HTERT RPE-1 (cell line): ENCODE measurements around the gene KCNK15.
"Not testable (repeated sequence)": the region's sequence is repeated elsewhere in the genome, so short reads cannot be mapped to it uniquely, and the experiment has no call there.

ENCODE experiments used
- in situ Hi-C: fragments of 300-500 bp; cut with MboI; formaldehyde crosslinking; loops from 4 replicates; pipeline ENCODE4 v1.14.3; 2020; ENCODE audit warnings: low sequenced_read_pairs

The KCNK15 gene

DNA sequence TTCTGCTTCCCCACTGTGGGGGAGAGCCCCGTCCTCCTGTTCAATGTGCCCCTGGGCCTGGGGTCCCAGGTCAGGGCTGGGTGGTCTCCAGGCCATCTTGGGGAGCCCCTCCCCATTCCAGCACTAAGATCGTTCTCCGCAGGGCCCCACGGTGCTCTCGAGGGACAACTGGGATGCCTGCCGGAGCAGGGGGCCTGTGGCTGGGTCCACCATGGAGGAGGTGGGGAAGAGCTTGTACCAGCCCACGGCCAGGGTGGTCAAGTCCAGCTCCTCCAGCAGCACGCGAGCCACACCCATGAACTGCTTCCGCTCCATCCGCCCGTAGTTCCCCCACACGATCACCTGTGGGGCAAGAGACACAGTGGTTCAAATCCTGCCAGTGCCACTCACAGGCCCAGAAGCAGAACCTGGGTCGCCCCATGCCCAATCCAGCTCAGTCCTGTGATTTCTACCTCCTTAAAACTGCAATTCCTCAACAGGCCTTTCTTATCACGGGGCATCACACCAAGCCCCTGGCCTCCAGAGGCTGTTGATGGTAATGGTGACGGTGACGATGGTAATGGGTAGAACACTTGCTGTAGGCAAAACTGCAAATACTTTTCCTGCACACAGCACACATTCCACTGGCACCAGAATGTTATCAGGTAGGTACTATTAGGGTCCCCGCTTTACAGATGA, 10.5 kb downstream of the KCNK15 start:
- in situ Hi-C loops = no loop called here

DNA sequence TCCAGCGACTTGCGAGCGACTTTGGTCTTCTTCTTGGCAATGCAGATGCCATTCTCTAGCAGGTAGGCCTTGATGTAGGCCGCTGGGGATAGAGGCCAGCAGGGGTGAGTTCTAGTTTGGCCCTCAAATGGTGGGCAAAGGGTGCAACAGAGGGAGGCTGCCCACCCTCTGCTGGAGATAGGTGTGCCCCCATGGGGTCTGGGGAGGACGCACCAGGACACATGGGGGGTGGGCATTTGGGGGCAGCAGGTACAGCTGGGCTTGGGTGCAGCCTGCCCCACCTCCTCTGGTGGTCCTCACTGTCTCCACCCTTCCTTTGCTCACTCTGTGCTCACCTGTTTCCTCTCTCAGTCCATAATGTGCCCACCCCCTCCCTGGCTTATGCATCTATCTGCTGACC, 11.3 kb downstream of the KCNK15 start:
- in situ Hi-C loops = no loop called here

GRCh38 chr20:44758247-44759101, 12.8 kb downstream of the KCNK15 start:
- in situ Hi-C loops = no loop called here

GRCh38 chr20:44759595-44759994, 13.9 kb downstream of the KCNK15 start:
- in situ Hi-C loops = no loop called here

DNA sequence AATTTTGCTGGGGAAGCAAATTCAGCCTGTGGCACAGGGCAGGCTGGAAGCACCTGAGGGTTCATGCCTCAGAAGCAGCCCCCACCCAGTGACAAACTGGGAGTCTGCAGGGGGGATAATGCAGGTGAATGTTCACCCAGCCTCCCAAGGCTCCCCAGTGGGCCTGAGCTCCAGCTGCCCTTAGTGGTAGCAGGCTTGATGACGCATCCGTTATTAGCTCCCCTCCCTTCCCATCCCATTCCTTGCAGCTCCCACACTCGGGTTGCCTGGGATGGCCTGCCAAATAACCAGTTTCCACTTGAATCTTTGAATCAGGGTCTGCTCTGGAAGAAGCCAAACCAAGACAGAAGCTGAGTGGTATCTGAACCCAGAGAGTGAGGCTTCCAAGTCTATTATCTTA, 15.8 kb downstream of the KCNK15 start:
- in situ Hi-C loops = no loop called here

- in situ Hi-C loops = no loop called here
Measured at GRCh38 chr20:44762466-44763140, 16.9 kb downstream of the KCNK15 start.

GRCh38 chr20:44763798-44764197, 18.1 kb downstream of the KCNK15 start:
- in situ Hi-C loops = not testable (repeated sequence)

GRCh38 chr20:44765091-44765490, 19.4 kb downstream of the KCNK15 start:
- in situ Hi-C loops = no loop called here

- in situ Hi-C loops = no loop called here
Measured at GRCh38 chr20:44765701-44766347, 20.2 kb downstream of the KCNK15 start.

DNA sequence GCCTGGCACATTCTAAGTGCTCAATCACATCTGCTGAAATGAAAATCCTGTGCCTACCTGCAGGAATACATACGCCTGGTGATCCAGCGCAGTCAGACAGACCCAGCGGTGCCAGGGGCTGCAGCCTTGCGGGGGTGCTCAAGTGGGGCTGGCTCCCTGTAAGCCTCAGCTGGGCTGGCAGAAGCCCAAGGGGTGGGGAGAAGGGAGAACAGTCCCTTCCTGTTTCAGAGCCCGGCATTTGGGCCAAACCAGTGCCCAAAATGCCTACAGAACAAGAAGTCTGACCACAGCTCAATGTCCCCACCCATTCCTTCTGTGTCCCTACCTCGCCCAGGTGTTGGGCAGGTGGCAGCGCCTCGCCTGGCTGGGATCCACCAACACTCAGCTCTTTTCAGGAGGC, 22.6 kb downstream of the KCNK15 start:
- in situ Hi-C loops = no loop called here

DNA sequence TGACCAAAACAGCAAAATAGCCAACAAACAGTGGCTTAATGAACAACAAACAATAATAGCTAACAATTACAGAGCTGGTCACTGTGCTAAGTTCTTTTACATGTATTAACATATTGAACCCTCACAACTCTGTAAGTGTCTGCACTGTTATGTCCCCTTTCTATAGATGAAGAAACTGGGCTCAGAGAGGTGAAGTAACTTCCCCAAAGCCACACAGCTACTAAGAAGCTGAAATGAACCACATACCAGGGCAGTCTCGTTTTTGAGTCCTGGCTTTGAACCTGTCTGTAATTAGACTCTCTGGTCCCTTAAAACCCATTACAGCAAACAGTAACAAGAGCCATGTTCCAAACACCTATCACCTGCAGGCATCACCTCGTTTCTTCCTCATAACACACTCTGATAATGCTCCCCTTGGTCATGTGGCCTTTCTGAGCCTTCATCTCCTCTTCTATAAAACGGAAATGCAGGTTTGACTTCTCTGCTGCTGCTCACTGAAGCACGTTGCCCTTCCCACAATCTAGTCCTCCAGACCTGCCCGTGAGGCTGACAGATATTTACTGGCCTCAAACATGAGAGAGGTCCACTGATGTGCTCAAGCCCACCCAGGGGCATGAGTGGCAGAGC, 23.3 kb downstream of the KCNK15 start:
- in situ Hi-C loops = no loop called here

- in situ Hi-C loops = no loop called here
Measured at GRCh38 chr20:44769481-44769863, 23.8 kb downstream of the KCNK15 start.

- in situ Hi-C loops = no loop called here
Measured at GRCh38 chr20:44770484-44771171, 25.0 kb downstream of the KCNK15 start.

DNA sequence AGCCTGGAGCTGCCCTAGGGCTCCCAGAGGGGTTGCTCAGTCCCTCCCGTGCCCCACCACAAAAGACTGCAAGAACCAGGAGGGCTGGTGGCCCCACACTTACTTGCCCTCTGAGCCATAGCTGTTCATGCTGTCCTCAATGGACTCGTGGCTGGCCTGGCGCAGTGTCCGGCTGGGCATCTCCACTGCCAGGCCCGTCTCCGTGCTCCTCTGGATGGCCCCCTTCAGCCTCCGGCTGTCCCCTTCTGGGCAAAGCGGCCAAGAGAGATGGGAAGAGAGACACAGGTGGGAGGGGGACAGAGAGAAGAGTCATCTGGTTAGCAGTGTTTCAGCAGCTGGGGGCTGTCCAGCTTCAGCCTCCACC, 25.5 kb downstream of the KCNK15 start:
- in situ Hi-C loops = no loop called here

DNA sequence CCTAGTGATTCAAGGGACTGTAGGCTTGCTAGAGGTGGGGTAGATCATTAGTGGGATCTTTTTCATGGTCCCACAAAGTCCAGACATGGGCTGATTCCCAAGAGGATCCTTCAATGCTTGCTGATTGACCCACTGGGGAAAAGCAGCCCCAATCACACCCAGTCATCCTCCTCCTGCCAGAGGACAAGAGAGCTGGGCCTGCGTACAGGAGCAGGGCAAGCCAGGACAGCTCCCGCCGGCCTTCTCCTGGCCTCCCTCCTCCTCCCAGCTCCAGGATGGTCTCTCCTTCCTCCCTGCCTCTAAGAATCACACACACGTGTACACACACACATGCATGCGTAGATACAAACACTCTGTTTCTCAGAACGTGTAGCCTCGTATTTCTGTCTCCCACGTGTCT, 27.0 kb downstream of the KCNK15 start:
- in situ Hi-C loops = no loop called here

GRCh38 chr20:44773070-44773829, 27.6 kb downstream of the KCNK15 start:
- in situ Hi-C loops = no loop called here

- in situ Hi-C loops = no loop called here
Measured at GRCh38 chr20:44776980-44777379, 31.3 kb downstream of the KCNK15 start.

- in situ Hi-C loops = no loop called here
Measured at GRCh38 chr20:44780226-44780625, 34.6 kb downstream of the KCNK15 start.

- in situ Hi-C loops = no loop called here
Measured at GRCh38 chr20:44781118-44781517, 35.5 kb downstream of the KCNK15 start.

- in situ Hi-C loops = no loop called here
Measured at GRCh38 chr20:44781791-44782190, 36.1 kb downstream of the KCNK15 start.
